IMR-90 (cell line): ENCODE measurements around the gene TAGLN3. TPM values are rescaled to one million over a fixed set of nuclear protein-coding genes. Genes with fewer than 3 reads are reported as not detected.

Source experiments
- ATAC-seq: fragments of 200-7000 bp; cut with Tn5 transposase; 2 replicates; pipeline ENCODE4 v1.9.1; 2020; ENCODE audit warnings: low read depth, mild to moderate bottlenecking, moderate library complexity
- BruUV-seq: library from RNA; stranded (reverse); fragments of 400-500 nt; replicated peaks from 2 replicates; lab custom pipeline; 2021; lab: Mats Ljungman, UMichigan
- CTCF ChIA-PET: fragments of 300-600 bp; formaldehyde crosslinking; extraction: SDS; loops from one replicate; lab custom pipeline; 2021; ENCODE audit warnings: antibody characterized with exemption; lab: Yijun Ruan, JAX
- POLR2A ChIA-PET: fragments of 300-600 bp; sonication (Branson Sonifier 250); formaldehyde crosslinking; loops from one replicate; lab custom pipeline; 2022; ENCODE audit warnings: antibody characterized with exemption; ENCODE audit not compliant: unreplicated experiment; lab: Charles Lee
- DNase-seq: peaks from one replicate; pipeline ENCODE4 v3.0.0; 2013
- H2AFZ ChIP-seq: replicated peaks from 2 replicates; pipeline ENCODE3; 2013; ENCODE audit warnings: low read length, mild to moderate bottlenecking; ENCODE audit not compliant: poor library complexity
- H2AK5ac ChIP-seq: 2 replicates; pipeline ENCODE4 v1.6.1; 2013; ENCODE audit warnings: low read depth, low read length, inconsistent platforms
- H2AK9ac ChIP-seq: replicated peaks from 2 replicates; pipeline ENCODE3; 2013; ENCODE audit warnings: mild to moderate bottlenecking, low read depth, low read length, moderate library complexity; ENCODE audit not compliant: poor library complexity
- H2BK120ac ChIP-seq: 2 replicates; pipeline ENCODE4 v1.6.1; 2013; ENCODE audit warnings: low read depth, low read length, inconsistent platforms
- H2BK15ac ChIP-seq: 3 replicates; pipeline ENCODE4 v1.6.1; 2013; ENCODE audit warnings: low read depth, low read length, inconsistent platforms
- H2BK20ac ChIP-seq: 2 replicates; pipeline ENCODE4 v1.6.1; 2013; ENCODE audit warnings: low read depth, mild to moderate bottlenecking, inconsistent platforms, low read length, moderate library complexity
- H2BK5ac ChIP-seq: 2 replicates; pipeline ENCODE4 v1.6.1; 2013; ENCODE audit warnings: mild to moderate bottlenecking, low read depth, low read length, inconsistent platforms; ENCODE audit not compliant: poor library complexity, severe bottlenecking
- H3K14ac ChIP-seq: replicated peaks from 2 replicates; pipeline ENCODE4 v1.6.1; 2013; ENCODE audit warnings: low read depth, low read length, inconsistent platforms
- H3K18ac ChIP-seq: 2 replicates; pipeline ENCODE4 v1.6.1; 2013; ENCODE audit warnings: low read depth, low read length, control low read depth
- H3K23ac ChIP-seq: 2 replicates; pipeline ENCODE4 v1.6.1; 2013; ENCODE audit warnings: low read depth, low read length, inconsistent platforms
- H3K27ac ChIP-seq: 2 replicates; pipeline ENCODE4 v1.5.1; 2013; ENCODE audit warnings: mild to moderate bottlenecking, control low read depth, low read length; ENCODE audit not compliant: insufficient read depth
- H3K27me3 ChIP-seq: 2 replicates; pipeline ENCODE4 v1.6.1; 2013; ENCODE audit warnings: low read length; ENCODE audit not compliant: control insufficient read depth, insufficient read depth
- H3K36me3 ChIP-seq: 2 replicates; pipeline ENCODE4 v1.6.1; 2013; ENCODE audit warnings: low read length, mixed read lengths; ENCODE audit not compliant: control insufficient read depth, insufficient read depth
- H3K4ac ChIP-seq: 2 replicates; pipeline ENCODE4 v1.6.1; 2013; ENCODE audit warnings: low read depth, low read length, inconsistent platforms
- H3K4me1 ChIP-seq: 2 replicates; pipeline ENCODE4 v1.6.1; 2013; ENCODE audit warnings: low read length, mixed read lengths; ENCODE audit not compliant: control insufficient read depth, insufficient read depth
- H3K4me2 ChIP-seq: 2 replicates; pipeline ENCODE4 v1.6.1; 2013; ENCODE audit warnings: low read depth, mild to moderate bottlenecking, control low read depth, low read length, moderate library complexity
- H3K4me3 ChIP-seq: 2 replicates; pipeline ENCODE4 v1.5.1; 2013; ENCODE audit warnings: low read depth, mild to moderate bottlenecking, control low read depth, low read length, moderate library complexity; ENCODE audit not compliant: insufficient read depth
- H3K56ac ChIP-seq: 2 replicates; pipeline ENCODE4 v1.6.1; 2013; ENCODE audit warnings: low read length, inconsistent platforms; ENCODE audit not compliant: insufficient read depth; ENCODE audit errors: extremely low read depth
- H3K79me1 ChIP-seq, 2 experiments: 2 replicates each; pipeline ENCODE4 v1.6.1; 2013; ENCODE audit warnings: low read length in 2 of 2, inconsistent platforms in 1 of 2, low read depth in 1 of 2
- H3K9ac ChIP-seq: 2 replicates; pipeline ENCODE4 v1.6.1; 2013; ENCODE audit warnings: low read depth, low read length, control low read depth
- H3K9me1 ChIP-seq: 2 replicates; pipeline ENCODE4 v1.6.1; 2013; ENCODE audit warnings: low read length, inconsistent platforms; ENCODE audit not compliant: insufficient read depth
- H3K9me3 ChIP-seq: 2 replicates; pipeline ENCODE4 v1.6.1; 2013; ENCODE audit warnings: low read length; ENCODE audit not compliant: control insufficient read depth, insufficient read depth
- H4K20me1 ChIP-seq: 2 replicates; pipeline ENCODE4 v1.6.1; 2013; ENCODE audit warnings: low read length, inconsistent platforms; ENCODE audit not compliant: insufficient read depth
- H4K5ac ChIP-seq: 2 replicates; pipeline ENCODE4 v1.6.1; 2013; ENCODE audit warnings: mild to moderate bottlenecking, low read depth, low read length, control low read depth
- H4K8ac ChIP-seq, 2 experiments: 2 replicates each; pipeline ENCODE4 v1.6.1; 2013; ENCODE audit warnings: low read depth in 2 of 2, low read length in 2 of 2, control low read depth in 1 of 2, inconsistent platforms in 1 of 2
- H4K91ac ChIP-seq: 2 replicates; pipeline ENCODE4 v1.6.1; 2013; ENCODE audit warnings: low read depth, low read length, inconsistent platforms; ENCODE audit not compliant: insufficient read depth
- CTCF ChIP-seq: conservative IDR thresholded peaks from 2 replicates; pipeline ENCODE4 v1.5.1; 2012; ENCODE audit warnings: mild to moderate bottlenecking, low read depth, low read length, improper control_type of control experiment
- MAFK ChIP-seq: IDR thresholded peaks from 2 replicates; pipeline ENCODE4 v1.6.1; 2012; ENCODE audit warnings: low read depth, low read length, improper control_type of control experiment
- MAZ ChIP-seq: IDR thresholded peaks from 2 replicates; pipeline ENCODE4 v1.6.1; 2012; ENCODE audit warnings: low read depth, mild to moderate bottlenecking, low read length, improper control_type of control experiment, moderate library complexity, borderline replicate concordance
- NFE2L2 ChIP-seq: fragments of 150-350 bp; IDR thresholded peaks from 2 replicates; pipeline ENCODE4 v1.6.1; 2016; ENCODE audit warnings: low read depth, mild to moderate bottlenecking, low read length
- POLR2A ChIP-seq: IDR thresholded peaks from 2 replicates; pipeline ENCODE4 v1.6.1; 2012; ENCODE audit warnings: mild to moderate bottlenecking, low read depth, low read length
- RCOR1 ChIP-seq: IDR thresholded peaks from 2 replicates; pipeline ENCODE4 v1.6.1; 2012; ENCODE audit warnings: mild to moderate bottlenecking, low read length, improper control_type of control experiment; ENCODE audit not compliant: insufficient replicate concordance
- WGBS, 2 experiments: methylation state at CpG; one replicate each; pipeline versions ENCODE4 v1.1.5 to v1.1.7; 2013; ENCODE audit warnings: missing lambda C conversion rate in 2 of 2; ENCODE audit not compliant: insufficient read length in 1 of 2; ENCODE audit errors: extremely low coverage in 2 of 2; 5-methylcytosine and 5-hydroxymethylcytosine counted together
- dilution Hi-C: fragments of 300-500 bp; cut with HindIII; formaldehyde crosslinking; loops from one replicate; pipeline ENCODE4 v1.14.3; 2018; ENCODE audit warnings: low sequenced_read_pairs; ENCODE audit not compliant: unreplicated experiment
- in situ Hi-C: fragments of 300-500 bp; cut with MboI; formaldehyde crosslinking; loops from 3 replicates; pipeline ENCODE4 v1.14.3; 2019; ENCODE audit warnings: low sequenced_read_pairs, inconsistent platforms, mixed read lengths
- intact Hi-C: fragments of 100-400 bp; cut with micrococcal nuclease; formaldehyde crosslinking; loops from 2 replicates; pipeline ENCODE4 v1.10.0; 2022
- polyA plus RNA-seq, 3 experiments: library from polyadenylated mRNA; depleted of rRNA; stranded (reverse); fragments of >200 nt; gene quantifications; 2 replicates each; pipeline ENCODE4 v1.2.3, GENCODE V29; 2012; ENCODE audit warnings: low replicate concordance in 1 of 3
- total RNA-seq: library from RNA; depleted of rRNA; stranded (reverse); fragments of >200 nt; gene quantifications from 2 replicates; pipeline ENCODE4 v1.2.3, GENCODE V29; 2012

Gene TAGLN3
- total and polyA plus RNA-seq, 2 of the 4 experiments (the other 2 are of a cell fraction): 3.2 to 7.7 TPM

- H2BK15ac ChIP-seq: no peak overlapping the region
- no peaks in the 10 kb centered on the region for H4K20me1 ChIP-seq
- H3K9me1 ChIP-seq: no peaks in the 10 kb centered on the region
- no peak overlapping the region for H3K9ac ChIP-seq
- no peak overlapping the region for H3K56ac ChIP-seq
- no peak overlapping the region for H2AFZ ChIP-seq
- H2BK5ac ChIP-seq: no peak overlapping the region
- no peak for DNase-seq
- no peak overlapping the region for H3K27ac ChIP-seq
- H2BK120ac ChIP-seq: no peak overlapping the region
- no peak overlapping the region for H3K4ac ChIP-seq
- no peaks in the 10 kb centered on the region for H3K36me3 ChIP-seq
- no peak overlapping the region for H4K8ac ChIP-seq
- intact Hi-C loops (no loop called here), in situ Hi-C loops (no loop called here), dilution Hi-C loops (no loop called here)
- WGBS, 2 experiments: 67% methylated on average over 1 of the region's 8 CpGs; no CpG with 5 or more reads in 1 of the 2 experiments
- no peaks in the 10 kb centered on the region for H3K9me3 ChIP-seq
- no peaks in the 10 kb centered on the region; the same call in 1 of the 2 replicates for H3K4me1 ChIP-seq
- H3K4me2 ChIP-seq: no peak overlapping the region
- no peak overlapping the region for H3K4me3 ChIP-seq
- peaks cover 2% of the 10 kb centered on the region; the same call in 1 of the 2 replicates for H3K27me3 ChIP-seq
- no peak overlapping the region for H2AK5ac ChIP-seq
- TF ChIP-seq CTCF (no peak), NFE2L2 (no peak), MAZ (no peak), POLR2A (no peak), MAFK (no peak), RCOR1 (no peak)
- H3K79me1 ChIP-seq: no peaks in the 10 kb centered on the region
- POLR2A ChIA-PET: no interaction called here
- ATAC-seq: no peak
- H3K23ac ChIP-seq: no peak overlapping the region
- H3K18ac ChIP-seq: no peak overlapping the region
- H2AK9ac ChIP-seq: no peak overlapping the region
- CTCF ChIA-PET: interaction anchor here (0.6 kb wide), 1 partner anchor 19 kb away, joined by 3 read pairs; no protein-coding TSS in a partner anchor
- no peak overlapping the region for H3K14ac ChIP-seq
- H4K5ac ChIP-seq: no peak overlapping the region
- no TSS peak for BruUV-seq
- no peak overlapping the region for H2BK20ac ChIP-seq
- no peak overlapping the region for H4K91ac ChIP-seq
Observed at GRCh38 chr3:112048911-112049310, 50.2 kb downstream of the TAGLN3 start.
